LNCAP (cell line): ENCODE data around the gene SLC39A10.

ENCODE experiments used
- CTCF ChIP-seq: fragments of 450-650 bp; IDR thresholded peaks from 2 replicates; pipeline ENCODE4 v1.5.1; 2017; ENCODE audit warnings: mild to moderate bottlenecking

The SLC39A10 gene

GRCh38 chr2:195677884-195678283 lies 20.9 kb downstream of the SLC39A10 start:
- no peak for TF ChIP-seq CTCF

- TF ChIP-seq CTCF: no peak
These were observed 25.1 kb downstream of the SLC39A10 start for GRCh38 chr2:195682077-195682476.

GRCh38 chr2:195683174-195683573 lies 26.1 kb downstream of the SLC39A10 start:
- no peak for TF ChIP-seq CTCF

GRCh38 chr2:195686564-195686963 lies 29.5 kb downstream of the SLC39A10 start:
- TF ChIP-seq CTCF: no peak

GRCh38 chr2:195687320-195688086 lies 30.5 kb downstream of the SLC39A10 start:
- TF ChIP-seq CTCF: no peak

GRCh38 chr2:195694553-195694952 lies 37.5 kb downstream of the SLC39A10 start:
- TF ChIP-seq CTCF: no peak

- TF ChIP-seq CTCF: no peak
These were observed 38.1 kb downstream of the SLC39A10 start for GRCh38 chr2:195695002-195695631.
